Astrocyte of the spinal cord (primary cell): ENCODE results near the gene B4GALT3.

Experiments used
- DNase-seq: peaks from one replicate; pipeline ENCODE4 v3.0.0; 2011; ENCODE audit warnings: low read depth, low spot score
- H3K4me3 ChIP-seq: 2 replicates; pipeline ENCODE4 v1.5.1; 2011; ENCODE audit warnings: low read depth, mild to moderate bottlenecking, low read length, moderate library complexity
- CTCF ChIP-seq: IDR thresholded peaks from 2 replicates; pipeline ENCODE4 v1.5.1; 2012; ENCODE audit warnings: low read depth, mild to moderate bottlenecking, low read length, inconsistent platforms
- in situ Hi-C: cut with HindIII; loops from 2 replicates; pipeline ENCODE4 v1.10.0; 2017; ENCODE audit warnings: low sequenced_read_pairs

The B4GALT3 gene

GRCh38 chr1:161176468-161177111 is 717 bp downstream of the B4GALT3 start:
- H3K4me3 ChIP-seq = peak overlapping the region; percentile 96
- DNase-seq = no peak
- no peak for TF ChIP-seq CTCF
- in situ Hi-C loops = no loop called here

DNA sequence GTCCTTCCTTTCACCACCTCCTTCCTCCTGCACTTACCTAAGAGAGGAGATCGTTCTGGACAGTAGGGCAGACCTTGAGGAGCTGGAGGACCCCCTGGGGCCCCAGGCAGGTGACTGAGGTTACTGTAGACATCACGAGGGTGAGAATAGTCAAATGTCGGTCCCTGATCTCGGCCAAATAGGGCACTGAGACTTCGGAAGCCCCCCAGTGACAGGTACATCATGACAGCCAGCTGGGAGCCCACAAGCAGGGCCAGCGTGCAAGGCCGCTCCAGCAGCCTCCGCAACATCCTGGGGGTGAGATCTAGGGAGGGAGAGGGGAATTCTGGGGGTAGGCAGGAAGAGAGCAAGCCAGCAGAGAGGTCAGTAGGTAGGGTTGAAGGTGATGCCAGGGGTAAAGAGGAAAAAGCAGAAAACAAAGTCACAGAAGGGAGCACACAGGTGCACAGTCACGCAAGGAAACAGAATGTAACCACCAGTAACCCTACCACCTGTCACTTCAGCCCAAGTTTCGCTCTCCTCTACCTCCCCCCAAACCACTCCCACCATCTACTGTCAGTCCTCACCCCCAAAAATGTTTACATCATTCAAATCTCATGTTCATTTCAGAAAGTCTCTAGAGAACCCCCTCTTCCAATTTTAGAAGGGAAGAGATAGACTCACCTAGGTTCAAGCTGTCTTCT is 1.4 kb downstream of the B4GALT3 start:
- DNase-seq = no peak
- no peak for TF ChIP-seq CTCF
- in situ Hi-C loops = no loop called here
- H3K4me3 ChIP-seq = peak overlapping the region; percentile 96

DNA sequence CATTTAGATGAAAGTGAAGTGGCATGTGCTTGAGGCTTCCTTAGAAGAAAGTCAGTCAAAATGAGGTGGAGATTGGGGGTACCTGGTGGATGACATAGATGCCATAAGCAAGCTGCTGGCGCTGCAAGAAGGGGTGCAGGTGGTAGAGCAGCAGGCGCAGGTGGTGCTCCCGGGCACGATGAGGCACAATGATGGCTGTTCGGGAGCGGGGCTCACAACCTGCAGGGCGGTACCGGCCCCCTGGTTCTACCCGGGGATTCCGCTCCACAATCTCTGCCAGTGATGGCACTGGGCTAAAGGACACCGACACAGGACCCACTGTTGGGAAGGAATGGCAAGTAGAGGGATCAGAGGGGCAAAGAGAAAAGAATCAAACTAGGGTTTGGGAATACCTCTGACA is 2.4 kb downstream of the B4GALT3 start:
- no peak for TF ChIP-seq CTCF
- DNase-seq = no peak
- no peak overlapping the region for H3K4me3 ChIP-seq
- in situ Hi-C loops = no loop called here

DNA sequence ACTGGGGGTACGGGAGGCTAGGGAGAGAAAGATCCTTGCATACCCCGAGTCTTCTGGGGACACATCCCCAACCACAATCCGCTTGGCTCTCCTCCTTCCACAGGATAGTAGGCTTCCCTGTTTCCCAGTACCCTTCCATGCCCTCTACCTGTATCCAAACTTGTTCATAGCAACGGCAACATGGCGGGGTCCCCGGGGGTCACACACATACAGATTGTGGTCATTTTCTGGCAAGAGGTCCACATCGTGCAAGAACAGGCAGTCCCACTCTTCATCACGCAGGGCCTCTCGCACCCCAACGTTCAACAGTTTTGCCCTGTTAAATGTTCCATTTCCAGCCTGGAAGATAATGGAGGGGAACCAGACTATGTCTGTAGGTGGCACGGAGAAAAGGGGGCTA is 3.6 kb downstream of the B4GALT3 start:
- H3K4me3 ChIP-seq = no peak overlapping the region
- DNase-seq = no peak
- TF ChIP-seq CTCF = no peak
- in situ Hi-C loops = no loop called here

- in situ Hi-C loops = no loop called here
- peak; percentile 73 for DNase-seq
- no peak overlapping the region for H3K4me3 ChIP-seq
- TF ChIP-seq CTCF = no peak
Observed at GRCh38 chr1:161172776-161173376, 4.4 kb downstream of the B4GALT3 start.

DNA sequence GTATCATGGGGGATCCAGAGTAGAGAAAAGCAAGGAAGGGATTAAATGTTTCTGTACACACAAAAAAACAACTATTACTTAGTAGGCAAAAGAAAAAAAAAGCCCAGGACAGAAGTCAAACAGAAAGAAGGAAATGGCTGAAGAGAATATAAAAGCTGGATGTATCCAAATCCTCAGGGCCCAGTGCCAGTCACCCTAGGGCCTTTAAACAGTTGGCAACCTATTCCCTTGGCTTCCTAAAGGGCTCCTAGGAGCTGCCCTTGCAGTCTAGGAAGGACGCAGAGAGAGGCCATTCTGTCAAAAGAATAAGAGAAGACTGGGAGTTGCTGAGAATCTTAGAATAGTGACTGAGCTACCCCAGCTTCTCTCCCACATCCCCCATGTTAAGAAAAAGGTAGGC is 5.0 kb downstream of the B4GALT3 start:
- H3K4me3 ChIP-seq = no peak overlapping the region
- TF ChIP-seq CTCF = no peak
- in situ Hi-C loops = no loop called here

More for the DNA sequence above, 5.0 kb downstream of the B4GALT3 start:
- no peak for DNase-seq
